Measurements from ENCODE around the gene TCOF1.

TCOF1 gene

DNA sequence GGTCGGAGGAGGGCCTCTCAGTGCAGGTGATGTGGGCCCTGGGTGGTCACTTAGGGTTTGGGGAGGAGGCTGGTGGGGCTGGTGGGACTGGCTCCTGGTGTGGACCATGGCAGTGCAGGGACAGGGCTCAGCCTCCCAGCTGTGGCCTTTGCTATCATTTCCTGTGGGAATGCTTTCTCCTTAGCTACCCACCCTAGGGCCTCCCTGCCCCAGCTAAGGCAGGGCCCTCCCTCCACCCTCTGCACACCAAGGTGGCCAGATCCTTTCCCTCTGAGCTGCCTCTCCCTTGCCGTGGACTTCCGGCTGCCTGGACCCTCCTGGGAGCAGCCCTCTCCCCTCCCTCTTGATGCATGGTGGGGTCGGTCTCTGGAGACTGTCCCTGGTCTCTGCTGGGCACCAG is 32.1 kb upstream of the TCOF1 start:
- no peak for DNase-seq (ENCODE audit: low read depth in 1 of 2, low spot score in 1 of 2)

DNA sequence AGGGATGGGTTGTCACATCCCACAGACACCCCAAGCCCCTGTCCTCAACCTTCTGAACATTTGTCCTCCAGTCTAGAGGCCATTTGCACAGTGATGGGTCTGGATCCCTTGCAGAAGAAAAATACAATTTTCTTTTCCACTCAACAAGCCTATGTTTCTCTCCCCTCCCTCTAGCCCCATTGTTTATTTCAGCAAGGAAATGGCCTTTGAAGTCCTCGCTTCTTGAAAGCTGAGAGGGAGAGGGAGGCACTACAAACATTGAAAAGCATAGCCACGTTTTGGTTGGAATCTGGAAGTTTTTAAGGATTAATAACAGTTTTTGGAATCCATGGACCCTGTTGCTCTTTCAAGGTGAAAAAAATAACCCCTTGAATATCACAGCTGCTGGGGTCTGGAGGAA is 30.8 kb upstream of the TCOF1 start:
- DNase-seq (ENCODE audit: low read depth in 1 of 2, low spot score in 1 of 2): no peak

- DNase-seq (ENCODE audit: low read depth in 1 of 2, low spot score in 1 of 2): no peak
Observed at GRCh38 chr5:150327139-150327538, 30.4 kb upstream of the TCOF1 start.

GRCh38 chr5:150328515-150328914 is 29.0 kb upstream of the TCOF1 start:
- no peak for DNase-seq (ENCODE audit: low read depth in 1 of 2, low spot score in 1 of 2)

DNA sequence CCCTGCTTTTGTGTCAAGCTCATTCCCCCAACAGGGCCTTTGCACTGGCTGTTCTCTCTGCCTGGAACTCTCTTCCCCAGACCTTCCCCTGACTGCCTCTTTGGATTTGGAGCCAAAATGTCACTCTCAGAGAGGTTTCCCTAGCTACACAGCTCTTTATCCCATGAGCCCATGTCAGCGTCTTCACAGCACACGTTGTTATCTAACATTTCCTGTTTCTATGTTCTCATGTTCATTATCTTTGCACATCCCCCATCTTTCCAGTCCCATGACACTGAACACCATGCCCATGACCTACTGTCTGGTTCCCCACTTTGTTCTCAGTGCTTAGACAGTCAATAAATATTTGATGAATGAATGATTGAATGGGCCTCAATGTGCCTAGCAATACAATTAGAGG is 28.5 kb upstream of the TCOF1 start:
- DNase-seq (ENCODE audit: low read depth in 1 of 2, low spot score in 1 of 2): no peak

DNA sequence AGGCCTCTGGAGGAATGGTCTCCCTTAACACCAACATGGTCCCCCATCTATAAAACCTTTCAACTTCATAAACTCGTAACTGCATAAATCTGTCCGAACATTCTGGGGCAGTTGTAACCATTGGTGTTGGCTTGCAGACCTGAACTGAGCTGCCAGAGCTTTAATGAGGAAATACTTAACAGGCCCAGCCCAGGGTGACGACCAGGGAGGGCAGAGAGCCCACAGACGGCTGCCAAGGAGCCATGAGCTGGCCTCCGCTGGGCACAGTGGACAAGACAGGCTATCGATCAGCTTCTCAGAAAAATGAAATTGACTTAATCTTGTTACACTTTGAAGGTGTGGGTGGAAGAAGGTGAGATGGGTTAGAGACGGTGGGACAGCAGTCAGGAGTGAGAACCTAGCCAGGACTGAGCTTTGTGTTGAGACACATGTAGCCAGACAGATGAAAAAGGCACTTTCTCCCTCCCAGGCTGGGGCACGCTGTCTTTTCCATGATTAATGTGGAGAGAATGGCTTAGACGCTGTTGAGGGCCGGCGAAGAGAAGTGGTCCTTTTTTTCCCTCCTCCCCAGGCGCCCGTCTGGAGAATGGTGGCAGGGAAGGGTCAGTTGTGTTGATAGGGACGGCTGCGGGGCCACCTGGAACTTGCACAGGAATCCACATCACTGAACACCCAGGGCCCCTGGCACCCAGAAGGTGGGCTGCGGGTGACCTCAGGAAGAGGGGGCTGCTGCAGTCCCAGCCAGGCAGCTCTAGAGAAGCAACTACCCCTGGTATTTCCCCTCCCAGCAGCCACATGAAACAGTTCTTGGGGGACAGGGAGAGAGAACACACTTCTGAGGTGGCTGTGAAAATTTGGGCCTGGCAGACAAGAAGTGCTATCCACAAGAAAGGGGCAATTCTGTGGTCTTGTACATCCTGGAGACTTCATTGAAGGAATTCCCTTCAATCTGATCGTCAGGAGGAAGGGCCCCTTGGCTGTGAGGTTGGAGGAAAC is 27.3 kb upstream of the TCOF1 start:
- no peak for DNase-seq (ENCODE audit: low read depth in 1 of 2, low spot score in 1 of 2)

DNA sequence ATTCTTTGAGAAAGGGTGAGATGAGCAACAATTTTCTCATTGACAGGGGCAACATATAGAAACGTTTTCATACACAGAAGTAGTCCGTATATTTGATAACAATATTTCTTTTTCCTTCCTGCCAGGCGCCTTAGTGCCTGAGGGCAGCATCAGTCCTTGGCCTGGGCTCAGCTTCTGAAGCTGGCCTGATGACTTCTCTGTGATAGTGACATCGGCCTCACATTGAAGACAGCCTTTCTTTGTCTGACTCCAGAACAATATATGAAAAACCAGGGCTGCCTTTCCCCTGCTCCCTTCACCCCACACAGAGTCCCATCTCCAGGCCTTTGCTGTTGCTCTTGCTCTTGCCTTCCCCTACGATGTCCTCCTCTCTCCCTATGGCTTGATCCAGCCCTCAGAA is 24.1 kb upstream of the TCOF1 start:
- no peak for DNase-seq (ENCODE audit: low read depth in 1 of 2, low spot score in 1 of 2)

GRCh38 chr5:150335778-150336177 is 21.7 kb upstream of the TCOF1 start:
- no peak for DNase-seq (ENCODE audit: low read depth in 1 of 2, low spot score in 1 of 2)

GRCh38 chr5:150338546-150338945 is 19.0 kb upstream of the TCOF1 start:
- no peak for DNase-seq (ENCODE audit: low read depth in 1 of 2, low spot score in 1 of 2)

DNA sequence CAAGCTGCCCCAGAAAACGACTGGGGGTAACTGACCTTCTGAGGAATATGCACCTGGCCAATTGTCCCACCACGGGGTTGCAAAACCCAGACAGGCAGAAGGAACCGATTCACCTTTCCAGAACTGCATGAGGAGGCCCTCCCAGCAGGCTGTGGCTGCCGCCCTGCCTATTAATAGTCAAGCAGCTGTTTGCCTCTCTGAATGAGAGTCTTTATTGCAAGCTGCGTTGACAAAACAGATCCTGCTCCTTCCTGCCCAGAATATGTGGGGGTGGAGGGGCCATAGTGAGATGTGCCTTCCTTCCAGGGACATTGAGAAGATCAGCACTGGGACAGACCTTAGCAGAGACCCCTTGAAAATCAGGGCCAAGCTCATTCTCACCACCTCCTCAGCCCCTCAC is 18.3 kb upstream of the TCOF1 start:
- DNase-seq (ENCODE audit: low read depth in 1 of 2, low spot score in 1 of 2): no peak

- no peak for DNase-seq (ENCODE audit: low read depth in 1 of 2, low spot score in 1 of 2)
Observed at GRCh38 chr5:150339841-150340240, 17.7 kb upstream of the TCOF1 start.

DNA sequence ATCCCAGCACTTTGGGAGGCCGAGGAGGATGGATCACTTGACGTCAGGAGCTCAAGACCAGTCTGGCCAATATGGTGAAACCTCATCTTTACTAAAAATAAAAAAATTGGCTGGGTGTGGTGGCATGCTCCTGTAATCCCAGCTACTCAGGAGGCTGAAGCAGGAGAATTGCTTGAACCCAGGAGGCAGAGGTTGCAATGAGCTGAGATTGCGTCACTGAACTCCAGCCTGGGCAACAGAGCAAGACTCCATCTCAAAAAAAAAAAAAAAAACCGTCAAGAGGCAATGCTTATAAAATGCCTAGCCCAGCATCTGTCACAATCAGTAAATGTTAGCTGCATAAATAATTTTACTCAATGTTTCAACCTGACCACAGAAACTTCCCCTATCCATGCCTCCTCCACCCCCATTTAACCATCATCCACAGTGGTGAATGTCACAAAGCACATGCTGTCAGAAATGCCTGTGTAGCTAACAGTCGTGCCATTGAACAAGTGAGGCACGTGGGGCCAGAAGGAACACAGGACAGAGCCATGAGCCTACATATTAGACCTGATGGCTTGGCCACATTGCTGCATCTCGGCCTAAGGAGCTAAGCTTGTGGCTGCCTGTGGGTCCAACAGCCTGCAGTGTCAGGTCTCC is 16.8 kb upstream of the TCOF1 start:
- no peak for DNase-seq (ENCODE audit: low read depth in 1 of 2, low spot score in 1 of 2)

DNA sequence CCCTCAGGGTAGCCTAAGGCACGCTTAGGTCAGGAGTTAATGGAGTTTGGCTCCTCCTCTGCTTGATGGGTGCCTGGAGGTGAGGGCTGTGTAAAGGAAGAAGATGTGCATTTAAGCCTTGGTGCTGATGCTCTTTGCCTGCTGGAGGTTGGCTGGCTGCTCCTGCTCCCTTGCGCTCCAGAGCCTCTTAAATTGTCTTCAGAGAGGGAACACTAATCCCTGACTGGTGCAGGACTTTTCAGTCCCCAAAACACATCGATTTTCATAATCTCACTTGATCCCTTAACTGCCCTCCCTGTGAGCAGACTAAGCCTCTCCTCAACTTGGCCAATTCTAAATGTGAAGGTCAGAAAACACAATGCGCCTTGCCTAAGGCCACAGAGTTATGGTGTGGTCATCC is 16.2 kb upstream of the TCOF1 start:
- DNase-seq (ENCODE audit: low read depth in 1 of 2, low spot score in 1 of 2): no peak

- DNase-seq (ENCODE audit: low read depth in 1 of 2, low spot score in 1 of 2): no peak
Observed at GRCh38 chr5:150341989-150342388, 15.5 kb upstream of the TCOF1 start.

DNA sequence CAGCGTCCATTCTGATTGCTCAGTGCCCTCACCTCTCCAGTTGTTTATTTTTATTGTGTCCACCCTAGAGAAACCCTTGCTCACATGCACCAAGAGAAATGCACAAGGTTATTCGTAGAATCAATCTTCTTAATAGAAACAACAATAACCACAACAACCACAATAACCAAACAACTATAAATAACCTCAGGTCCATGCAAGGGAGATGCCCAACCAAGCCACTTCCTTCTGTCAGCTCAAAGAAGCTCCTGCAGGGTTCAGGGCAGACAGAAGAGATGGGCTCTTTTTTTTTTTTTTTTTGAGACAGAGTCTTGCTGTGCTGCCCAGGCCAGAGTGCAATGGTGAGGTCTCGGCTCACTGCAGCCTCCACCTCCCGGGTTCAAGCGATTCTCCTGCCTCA is 14.9 kb upstream of the TCOF1 start:
- no peak for DNase-seq (ENCODE audit: low read depth in 1 of 2, low spot score in 1 of 2)

- DNase-seq (ENCODE audit: low read depth in 1 of 2, low spot score in 1 of 2): no peak
Observed at GRCh38 chr5:150343994-150344631, 13.4 kb upstream of the TCOF1 start.

- DNase-seq (ENCODE audit: low read depth in 1 of 2, low spot score in 1 of 2): no peak
Observed at GRCh38 chr5:150345716-150346115, 11.8 kb upstream of the TCOF1 start.

- no peak for DNase-seq (ENCODE audit: low read depth in 1 of 2, low spot score in 1 of 2)
Observed at GRCh38 chr5:150346592-150346991, 10.9 kb upstream of the TCOF1 start.

DNA sequence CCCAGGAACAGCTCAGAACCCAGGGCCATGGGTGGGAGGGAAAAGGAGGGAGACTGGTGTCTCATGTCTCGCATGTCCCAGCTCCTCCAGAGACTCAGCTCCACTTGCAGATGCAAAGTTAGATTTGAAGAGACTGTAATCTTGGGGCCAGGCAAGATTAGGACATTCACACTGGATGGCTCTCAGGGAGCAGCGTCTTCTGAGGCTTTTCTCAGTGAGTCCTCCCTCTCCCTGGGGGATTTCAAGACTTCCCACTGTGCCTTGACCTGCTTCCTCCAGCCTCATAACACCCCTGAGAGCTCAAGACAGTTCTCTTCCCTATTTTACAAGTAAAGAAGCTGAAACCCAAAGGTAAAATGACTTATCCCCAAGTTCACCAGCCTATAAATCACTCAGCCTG is 10.5 kb upstream of the TCOF1 start:
- no peak for DNase-seq (ENCODE audit: low read depth in 1 of 2, low spot score in 1 of 2)

DNA sequence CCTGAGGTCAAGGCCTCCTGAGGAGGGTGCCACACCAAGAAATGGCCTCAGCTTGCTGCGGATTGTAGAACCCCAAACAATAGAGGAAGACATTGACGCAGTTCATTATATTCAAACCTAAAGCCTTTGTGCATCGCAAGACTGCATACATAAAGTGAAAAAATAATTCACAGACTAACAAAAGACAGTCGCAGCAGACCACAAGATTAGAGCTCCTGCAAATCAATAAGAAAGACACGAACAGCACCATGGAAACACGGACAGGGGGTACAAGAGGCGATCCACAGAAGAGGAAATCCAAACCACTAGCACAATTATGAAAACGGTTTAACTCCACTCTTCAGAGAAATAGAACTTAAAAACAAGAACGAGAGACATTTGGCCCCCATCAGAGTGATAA is 10.0 kb upstream of the TCOF1 start:
- DNase-seq (ENCODE audit: low read depth in 1 of 2, low spot score in 1 of 2): no peak

GRCh38 chr5:150349681-150350275 is 7.7 kb upstream of the TCOF1 start:
- DNase-seq (ENCODE audit: low read depth in 1 of 2, low spot score in 1 of 2): no peak

Data from activated T-helper 1 cell treated with anti-CD3 and anti-CD28 coated beads, Interleukin-2, amount 50 U/mL, for 16 hours (primary cell).